ENCODE data around the gene MS4A12.

MS4A12 gene

GRCh38 chr11:60500276-60500910, 7.8 kb downstream of the MS4A12 start:
- no peak for TF ChIP-seq TAF1 (IDR thresholded peaks at IDR 0.05; ENCODE audit: borderline replicate concordance, insufficient read depth, low read length)
- TF ChIP-seq SIN3A (IDR thresholded peaks at IDR 0.05; ENCODE audit: borderline replicate concordance, insufficient read depth, low read length) = no peak
- TF ChIP-seq POLR2AphosphoS5 (IDR thresholded peaks at IDR 0.05; ENCODE audit: low read depth, low read length) = no peak
- TF ChIP-seq REST (IDR thresholded peaks at IDR 0.05; ENCODE audit: insufficient read depth in 1 of 2, low read depth in 2 of 2, low read length in 2 of 2) = no peak
- TF ChIP-seq FOXP2 (optimal IDR thresholded peaks at IDR 0.05; ENCODE audit: borderline replicate concordance, extremely low read depth, extremely low read length, insufficient read depth) = no peak

GRCh38 chr11:60502221-60502775, 9.7 kb downstream of the MS4A12 start:
- no peak for TF ChIP-seq SIN3A (IDR thresholded peaks at IDR 0.05; ENCODE audit: borderline replicate concordance, insufficient read depth, low read length)
- no peak for TF ChIP-seq REST (IDR thresholded peaks at IDR 0.05; ENCODE audit: insufficient read depth in 1 of 2, low read depth in 2 of 2, low read length in 2 of 2)
- TF ChIP-seq POLR2AphosphoS5 (IDR thresholded peaks at IDR 0.05; ENCODE audit: low read depth, low read length) = no peak
- TF ChIP-seq TAF1 (IDR thresholded peaks at IDR 0.05; ENCODE audit: borderline replicate concordance, insufficient read depth, low read length) = no peak
- TF ChIP-seq FOXP2 (optimal IDR thresholded peaks at IDR 0.05; ENCODE audit: borderline replicate concordance, extremely low read depth, extremely low read length, insufficient read depth) = no peak

- no peak for TF ChIP-seq SIN3A (IDR thresholded peaks at IDR 0.05; ENCODE audit: borderline replicate concordance, insufficient read depth, low read length)
- TF ChIP-seq TAF1 (IDR thresholded peaks at IDR 0.05; ENCODE audit: borderline replicate concordance, insufficient read depth, low read length) = no peak
- TF ChIP-seq POLR2AphosphoS5 (IDR thresholded peaks at IDR 0.05; ENCODE audit: low read depth, low read length) = no peak
- TF ChIP-seq REST (IDR thresholded peaks at IDR 0.05; ENCODE audit: insufficient read depth in 1 of 2, low read depth in 2 of 2, low read length in 2 of 2) = no peak
- no peak for TF ChIP-seq FOXP2 (optimal IDR thresholded peaks at IDR 0.05; ENCODE audit: borderline replicate concordance, extremely low read depth, extremely low read length, insufficient read depth)
Observed at GRCh38 chr11:60504219-60504905, 11.8 kb downstream of the MS4A12 start.

GRCh38 chr11:60511393-60511792, 18.8 kb downstream of the MS4A12 start:
- TF ChIP-seq FOXP2 (optimal IDR thresholded peaks at IDR 0.05; ENCODE audit: borderline replicate concordance, extremely low read depth, extremely low read length, insufficient read depth) = no peak
- no peak for TF ChIP-seq REST (IDR thresholded peaks at IDR 0.05; ENCODE audit: insufficient read depth in 1 of 2, low read depth in 2 of 2, low read length in 2 of 2)
- no peak for TF ChIP-seq POLR2AphosphoS5 (IDR thresholded peaks at IDR 0.05; ENCODE audit: low read depth, low read length)
- TF ChIP-seq TAF1 (IDR thresholded peaks at IDR 0.05; ENCODE audit: borderline replicate concordance, insufficient read depth, low read length) = no peak
- TF ChIP-seq SIN3A (IDR thresholded peaks at IDR 0.05; ENCODE audit: borderline replicate concordance, insufficient read depth, low read length) = no peak
